ENCODE data around the gene ATP10A.

- no peak for TF ChIP-seq CTCF (IDR thresholded peaks at IDR 0.05)
- no peak for TF ChIP-seq POLR2A (IDR thresholded peaks at IDR 0.05)
These were observed 168.3 kb downstream of the ATP10A start for GRCh38 chr15:25694823-25695312.

All from heart left ventricle (tissue), 13 donors.